Esophagus squamous epithelium (tissue), 5 donors: ENCODE measurements around the gene ZNF831. TPM values are rescaled to one million over a fixed set of nuclear protein-coding genes. Genes with fewer than 3 reads are reported as not detected.

Experiments used
- DNase-seq: peaks from one replicate; lab custom pipeline; 2025; lab: John Stamatoyannopoulos, UW
- H3K27ac ChIP-seq, 4 donors: fragments of 200-600 bp; sonication (generic); one replicate each; pipeline ENCODE4 v1.5.1; 2016 to 2019; ENCODE audit warnings: mild to moderate bottlenecking in 1 of 4
- H3K27me3 ChIP-seq, 4 donors: fragments of 200-600 bp; sonication (generic); 1 replicate in 3 of 4; 2 replicates in 1 of 4; pipeline versions ENCODE4 v1.5.1 to v1.6.0; 2017 to 2021; ENCODE audit warnings: antibody characterized with exemption in 1 of 4
- H3K36me3 ChIP-seq, 3 donors: fragments of 200-600 bp; sonication (generic); one replicate each; pipeline ENCODE4 v1.5.1; 2016 to 2019
- H3K4me1 ChIP-seq, 3 donors: fragments of 200-600 bp; sonication (generic); one replicate each; pipeline ENCODE4 v1.5.1; 2017 to 2019
- H3K4me3 ChIP-seq, 4 donors: fragments of 200-600 bp; sonication (generic); 1 replicate in 3 of 4; 2 replicates in 1 of 4; pipeline ENCODE4 v1.5.1; 2016 to 2019; ENCODE audit warnings: mild to moderate bottlenecking in 2 of 4, moderate library complexity in 1 of 4
- H3K9me3 ChIP-seq, 3 donors: fragments of 200-600 bp; sonication (generic); one replicate each; pipeline ENCODE4 v1.5.1; 2016 to 2019
- CTCF ChIP-seq, 6 experiments: fragments of 450-650 bp in 4 of 6; fragments of 200-600 bp in 2 of 6; sonication (generic) in 2 of 6; IDR thresholded peaks; one replicate each; pipeline ENCODE4 v1.5.1; 2016 to 2019; ENCODE audit warnings: antibody characterized with exemption in 6 of 6, mild to moderate bottlenecking in 4 of 6, moderate library complexity in 4 of 6
- POLR2A ChIP-seq, 4 donors: fragments of 450-650 bp; IDR thresholded peaks; one replicate each; pipeline ENCODE4 v1.6.1; 2017; ENCODE audit warnings: antibody characterized with exemption in 4 of 4, mild to moderate bottlenecking in 4 of 4, moderate library complexity in 3 of 4
- WGBS, 2 donors: methylation state at CpG; one replicate each; pipeline ENCODE4 v1.1.5; 2018; 5-methylcytosine and 5-hydroxymethylcytosine counted together
- intact Hi-C: fragments of 100-400 bp; cut with DNase I; formaldehyde crosslinking; loops from one replicate; pipeline ENCODE4 v1.15.0; 2022
- total RNA-seq, 4 donors: library from RNA; depleted of rRNA; stranded (reverse); fragments of >200 nt; gene quantifications; one replicate each; pipeline ENCODE4 v1.1.0, GENCODE V29; 2016
- donor health status: DM: yes; HTN: yes; CAD: no.

Gene ZNF831
- total RNA-seq, 4 donors from 2014 or later, result 0.38 to 1.7 (median 0.60) TPM

- Histone ChIP-seq H3K36me3 (no peaks in the 10 kb centered on the region), H3K9me3 (no peaks in the 10 kb centered on the region), H3K27ac (no peak overlapping the region), H3K27me3 (no peaks in the 10 kb centered on the region), H3K4me3 (no peak overlapping the region), H3K4me1 (peaks cover 0 to 38% (median 5%) of the 10 kb centered on the region in 3 donors)
- intact Hi-C loops, result no loop called here
- WGBS, 2 donors, result 80 to 82% methylated on average over 5 of the region's 5 CpGs
- no peak for TF ChIP-seq CTCF (IDR thresholded peaks at IDR 0.05)
- no peak for TF ChIP-seq POLR2A (IDR thresholded peaks at IDR 0.05)
- DNase-seq, result no peak
These were observed 29.4 kb upstream of the ZNF831 start for GRCh38 chr20:59134182-59134581.

- Histone ChIP-seq H3K27ac (no peak overlapping the region), H3K36me3 (no peaks in the 10 kb centered on the region), H3K4me3 (no peak overlapping the region), H3K4me1 (peaks cover 0 to 38% (median 5%) of the 10 kb centered on the region in 3 donors), H3K27me3 (no peaks in the 10 kb centered on the region), H3K9me3 (no peaks in the 10 kb centered on the region)
- TF ChIP-seq POLR2A (IDR thresholded peaks at IDR 0.05), result no peak
- TF ChIP-seq CTCF (IDR thresholded peaks at IDR 0.05), result no peak
- no peak for DNase-seq
- 34 to 74% methylated on average over 2 to 3 of the region's 3 CpGs for WGBS, 2 donors
- intact Hi-C loops, result no loop called here
These were observed 28.5 kb upstream of the ZNF831 start for GRCh38 chr20:59135093-59135492.

GRCh38 chr20:59136027-59136426, 27.6 kb upstream of the ZNF831 start:
- Histone ChIP-seq H3K36me3 (no peaks in the 10 kb centered on the region), H3K4me3 (no peak overlapping the region), H3K27me3 (no peaks in the 10 kb centered on the region), H3K27ac (no peak overlapping the region), H3K9me3 (no peaks in the 10 kb centered on the region), H3K4me1 (peaks cover 0 to 38% (median 5%) of the 10 kb centered on the region in 3 donors)
- no peak for TF ChIP-seq CTCF (IDR thresholded peaks at IDR 0.05)
- DNase-seq, result no peak
- intact Hi-C loops, result no loop called here
- WGBS, 2 donors, result 62% methylated on average over 3 of the region's 3 CpGs

GRCh38 chr20:59137532-59137931, 26.1 kb upstream of the ZNF831 start:
- Histone ChIP-seq H3K27ac (no peak overlapping the region), H3K4me3 (no peak overlapping the region), H3K36me3 (no peaks in the 10 kb centered on the region), H3K9me3 (no peaks in the 10 kb centered on the region), H3K27me3 (no peaks in the 10 kb centered on the region), H3K4me1 (peaks cover 0 to 38% (median 5%) of the 10 kb centered on the region in 3 donors)
- no peak for DNase-seq
- 43% methylated on average over 1 of the region's 1 CpG; no CpG with 5 or more reads in 1 of the 2 donors for WGBS, 2 donors
- intact Hi-C loops, result no loop called here
- TF ChIP-seq CTCF (IDR thresholded peaks at IDR 0.05) (no peak), POLR2A (IDR thresholded peaks at IDR 0.05) (no peak)

- H3K27me3 ChIP-seq, result no peaks in the 10 kb centered on the region
- no peak overlapping the region for H3K27ac ChIP-seq
- intact Hi-C loops, result no loop called here
- no peaks in the 10 kb centered on the region for H3K36me3 ChIP-seq
- H3K9me3 ChIP-seq, result no peaks in the 10 kb centered on the region
- no peak overlapping the region for H3K4me3 ChIP-seq
- H3K4me1 ChIP-seq, result peaks cover 0 to 38% (median 5%) of the 10 kb centered on the region in 3 donors
- TF ChIP-seq POLR2A (IDR thresholded peaks at IDR 0.05) (no peak), CTCF (IDR thresholded peaks at IDR 0.05) (no peak)
- DNase-seq, result no peak
- WGBS, 2 donors, result 86 to 90% methylated on average over 6 of the region's 6 CpGs
These were observed 25.4 kb upstream of the ZNF831 start for GRCh38 chr20:59138114-59138748.
